OCI-LY7 (cell line): ENCODE data around the gene AMPD3. TPM values are rescaled to one million over a fixed set of nuclear protein-coding genes. Genes with fewer than 3 reads are reported as not detected.

ENCODE experiments used
- BruUV-seq: library from RNA; stranded (reverse); fragments of 400-500 nt; replicated peaks from 2 replicates; lab custom pipeline; 2021; lab: Mats Ljungman, UMichigan
- CTCF ChIA-PET: fragments of 300-600 bp; sonication (Branson Sonifier 250); formaldehyde crosslinking; loops from one replicate; lab custom pipeline; 2022; ENCODE audit warnings: antibody characterized with exemption; ENCODE audit not compliant: unreplicated experiment; lab: Charles Lee
- POLR2A ChIA-PET: fragments of 300-600 bp; sonication (Branson Sonifier 250); formaldehyde crosslinking; loops from one replicate; lab custom pipeline; 2022; ENCODE audit warnings: antibody characterized with exemption; lab: Charles Lee
- DNase-seq: peaks from one replicate; pipeline ENCODE4 v3.0.0-alpha.2; 2015; ENCODE audit warnings: low spot score
- H2AFZ ChIP-seq: fragments of 200-600 bp; sonication (generic), shearing (Covaris generic); 2 replicates; pipeline ENCODE4 v1.6.1; 2014; ENCODE audit warnings: mild to moderate bottlenecking, antibody characterized with exemption, low read length, moderate library complexity
- H3K27ac ChIP-seq: fragments of 200-600 bp; sonication (generic); 2 replicates; pipeline ENCODE4 v1.5.1; 2014; ENCODE audit warnings: mixed run types, low read depth, mild to moderate bottlenecking, moderate library complexity, low read length, inconsistent platforms; ENCODE audit not compliant: poor library complexity, severe bottlenecking
- H3K36me3 ChIP-seq: fragments of 200-600 bp; sonication (generic); 2 replicates; pipeline ENCODE4 v1.6.1; 2014; ENCODE audit warnings: mild to moderate bottlenecking, antibody characterized with exemption, low read length, moderate library complexity, mixed read lengths; ENCODE audit not compliant: insufficient read depth
- H3K4me1 ChIP-seq: fragments of 200-600 bp; sonication (generic); 2 replicates; pipeline ENCODE4 v1.5.1; 2014; ENCODE audit warnings: mild to moderate bottlenecking, low read length; ENCODE audit not compliant: insufficient read depth, poor library complexity, severe bottlenecking
- H3K4me2 ChIP-seq: fragments of 200-600 bp; sonication (generic); 2 replicates; pipeline ENCODE4 v1.6.1; 2014; ENCODE audit warnings: mild to moderate bottlenecking, low read length
- H3K4me3 ChIP-seq: fragments of 200-600 bp; sonication (generic); 2 replicates; pipeline ENCODE4 v1.5.1; 2014; ENCODE audit warnings: mild to moderate bottlenecking, low read depth, low read length; ENCODE audit not compliant: poor library complexity, severe bottlenecking
- H3K79me2 ChIP-seq: fragments of 200-600 bp; sonication (generic); 2 replicates; pipeline ENCODE4 v1.6.1; 2016; ENCODE audit warnings: low read depth, mild to moderate bottlenecking, low read length, moderate library complexity, mixed read lengths; ENCODE audit not compliant: insufficient read depth
- H3K9me2 ChIP-seq: fragments of 200-600 bp; sonication (generic); 2 replicates; pipeline ENCODE4 v1.6.1; 2016; ENCODE audit warnings: mild to moderate bottlenecking, low read length, mixed read lengths; ENCODE audit not compliant: insufficient read depth
- H3K9me3 ChIP-seq: fragments of 200-600 bp; sonication (generic); 2 replicates; pipeline ENCODE4 v1.6.1; 2014; ENCODE audit warnings: mild to moderate bottlenecking, mixed run types, low read length, mixed read lengths
- H4K20me1 ChIP-seq: fragments of 200-600 bp; sonication (generic); 2 replicates; pipeline ENCODE4 v1.6.1; 2014; ENCODE audit warnings: mild to moderate bottlenecking, antibody characterized with exemption, low read length, moderate library complexity, mixed read lengths; ENCODE audit not compliant: insufficient read depth
- EZH2phosphoT487 ChIP-seq: fragments of 200-600 bp; sonication (generic); IDR thresholded peaks from 2 replicates; pipeline ENCODE4 v1.6.1; 2018; ENCODE audit warnings: low read depth, borderline replicate concordance, mild to moderate bottlenecking, mixed run types, antibody characterized with exemption, low read length, moderate library complexity, mixed read lengths
- intact Hi-C: fragments of 100-400 bp; cut with micrococcal nuclease; formaldehyde crosslinking; loops from one replicate; pipeline ENCODE4 v1.10.0; 2022; ENCODE audit not compliant: unreplicated experiment
- total RNA-seq, 2 experiments: library from RNA; depleted of rRNA in 1 of 2; stranded (reverse); fragments of >200 nt in 1 of 2; shearing (Covaris generic) in 1 of 2; gene quantifications; 2 replicates each; pipeline ENCODE4 v1.2.3, GENCODE V29; 2014 to 2022
- TF ChIP-seq, protein P1 (sequence below): fragments of 200-600 bp; sonication (generic); conservative IDR thresholded peaks from 2 replicates; pipeline ENCODE4 v1.5.1; 2014; ENCODE audit warnings: mild to moderate bottlenecking, antibody characterized with exemption, low read length, moderate library complexity, mixed read lengths

The AMPD3 gene
- total RNA-seq, 2 experiments from 2014 or later, result 13.5 to 25.6 TPM

DNA sequence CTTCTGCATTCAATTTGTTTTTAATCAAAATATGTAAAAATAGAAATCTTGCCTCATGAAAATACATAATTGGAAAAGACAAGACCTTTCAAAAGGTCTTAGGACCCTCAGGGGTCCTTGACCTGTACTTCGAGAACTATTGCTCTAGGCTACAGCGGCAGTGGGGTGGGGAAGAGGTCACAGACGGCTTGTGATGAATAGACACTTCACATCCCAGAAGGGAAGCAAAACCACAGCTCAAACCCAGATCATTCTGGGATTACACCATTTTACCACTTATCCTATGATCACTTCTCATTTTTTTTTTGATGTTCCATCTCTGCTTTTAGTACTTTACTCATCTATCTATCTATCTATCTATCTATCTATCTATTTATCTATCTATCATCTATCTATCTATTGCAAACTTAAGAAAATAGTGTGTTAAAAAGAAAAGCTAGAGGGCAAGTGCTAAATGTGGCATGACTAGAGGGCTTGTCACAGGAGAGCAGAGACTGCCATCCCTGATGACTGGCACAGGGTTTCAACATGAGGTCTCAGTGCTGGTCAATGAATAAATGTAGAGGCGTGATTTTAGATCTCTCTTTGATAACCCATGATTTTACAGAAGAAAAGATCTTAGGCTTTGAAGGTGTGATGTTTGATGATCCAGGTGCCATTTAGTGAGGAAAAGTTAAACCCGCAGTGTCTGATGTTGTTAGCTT is 48.9 kb downstream of the AMPD3 start:
- DNase-seq, result no peak
- TSS peak; percentile 34 for BruUV-seq
- TF ChIP-seq, protein P1, sequence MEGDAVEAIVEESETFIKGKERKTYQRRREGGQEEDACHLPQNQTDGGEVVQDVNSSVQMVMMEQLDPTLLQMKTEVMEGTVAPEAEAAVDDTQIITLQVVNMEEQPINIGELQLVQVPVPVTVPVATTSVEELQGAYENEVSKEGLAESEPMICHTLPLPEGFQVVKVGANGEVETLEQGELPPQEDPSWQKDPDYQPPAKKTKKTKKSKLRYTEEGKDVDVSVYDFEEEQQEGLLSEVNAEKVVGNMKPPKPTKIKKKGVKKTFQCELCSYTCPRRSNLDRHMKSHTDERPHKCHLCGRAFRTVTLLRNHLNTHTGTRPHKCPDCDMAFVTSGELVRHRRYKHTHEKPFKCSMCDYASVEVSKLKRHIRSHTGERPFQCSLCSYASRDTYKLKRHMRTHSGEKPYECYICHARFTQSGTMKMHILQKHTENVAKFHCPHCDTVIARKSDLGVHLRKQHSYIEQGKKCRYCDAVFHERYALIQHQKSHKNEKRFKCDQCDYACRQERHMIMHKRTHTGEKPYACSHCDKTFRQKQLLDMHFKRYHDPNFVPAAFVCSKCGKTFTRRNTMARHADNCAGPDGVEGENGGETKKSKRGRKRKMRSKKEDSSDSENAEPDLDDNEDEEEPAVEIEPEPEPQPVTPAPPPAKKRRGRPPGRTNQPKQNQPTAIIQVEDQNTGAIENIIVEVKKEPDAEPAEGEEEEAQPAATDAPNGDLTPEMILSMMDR, result no peak
- no peak for TF ChIP-seq EZH2phosphoT487
- Histone ChIP-seq H3K27ac (no peak overlapping the region), H3K36me3 (peaks cover 20% of the 10 kb centered on the region), H3K79me2 (no peaks in the 10 kb centered on the region), H2AFZ (no peak overlapping the region), H4K20me1 (no peaks in the 10 kb centered on the region), H3K4me3 (no peak overlapping the region), H3K4me2 (no peak overlapping the region), H3K4me1 (no peaks in the 10 kb centered on the region), H3K9me2 (no peaks in the 10 kb centered on the region), H3K9me3 (no peaks in the 10 kb centered on the region)
- intact Hi-C loops, result no loop called here
- CTCF ChIA-PET, result no interaction called here
- POLR2A ChIA-PET, result no interaction called here

DNA sequence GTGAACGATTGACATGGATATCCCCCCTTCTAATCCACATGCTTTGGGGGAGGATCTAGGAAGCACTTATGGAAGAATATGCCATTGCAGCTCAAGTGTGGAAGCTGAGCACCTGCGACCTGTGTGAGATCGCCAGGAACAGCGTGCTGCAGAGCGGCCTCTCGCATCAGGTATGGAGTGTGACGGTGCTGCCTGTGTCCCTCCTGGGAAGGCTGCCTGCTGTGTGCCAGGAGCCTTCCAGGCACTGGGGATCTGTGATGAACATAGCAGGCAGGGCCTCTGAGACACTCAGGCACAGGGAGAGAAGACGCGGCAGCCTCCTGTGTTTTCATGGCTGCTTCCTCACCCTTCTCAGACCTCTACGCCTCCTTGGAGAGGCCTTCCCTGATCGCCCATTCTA is 49.4 kb downstream of the AMPD3 start:
- H3K9me2 ChIP-seq, result no peaks in the 10 kb centered on the region
- TF ChIP-seq, protein P1, result no peak
- no peak for TF ChIP-seq EZH2phosphoT487
- no peaks in the 10 kb centered on the region for H3K4me1 ChIP-seq
- intact Hi-C loops, result no loop called here
- no peaks in the 10 kb centered on the region for H3K9me3 ChIP-seq
- BruUV-seq, result no TSS peak
- H3K79me2 ChIP-seq, result no peaks in the 10 kb centered on the region
- H2AFZ ChIP-seq, result no peak overlapping the region
- peaks cover 19% of the 10 kb centered on the region for H3K36me3 ChIP-seq
- no peak overlapping the region for H3K27ac ChIP-seq
- no peak overlapping the region for H3K4me2 ChIP-seq
- no peaks in the 10 kb centered on the region for H4K20me1 ChIP-seq
- H3K4me3 ChIP-seq, result no peak overlapping the region
- POLR2A ChIA-PET, result no interaction called here
- DNase-seq, result no peak
- CTCF ChIA-PET, result no interaction called here
